Measurements from ENCODE around the gene SCN5A. TPM values are rescaled to one million over a fixed set of nuclear protein-coding genes. Genes with fewer than 3 reads are reported as not detected.

SCN5A gene
- total RNA-seq, 1 donor from 2014 or later: 1.4 TPM

DNA sequence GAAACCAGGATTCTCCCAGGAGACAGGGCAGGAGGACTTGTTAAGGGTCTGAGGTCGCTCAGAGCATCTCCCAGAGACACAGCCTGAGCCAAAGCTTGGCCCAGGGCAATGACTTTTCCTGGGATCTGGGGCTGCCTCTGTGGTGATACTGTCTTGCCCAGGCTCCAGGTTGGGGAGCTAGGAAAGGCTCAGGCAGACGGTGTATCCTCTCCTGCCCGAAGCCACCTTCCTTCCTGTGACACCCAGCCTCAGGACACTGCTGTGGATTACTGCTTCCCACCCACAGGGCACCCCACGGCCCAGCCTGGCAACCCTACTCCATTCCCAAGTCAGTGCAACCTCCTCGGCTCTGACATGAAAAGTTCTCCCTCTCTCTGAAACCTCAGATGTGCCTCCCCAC is 31.9 kb downstream of the SCN5A start:
- no peaks in the 10 kb centered on the region for H3K36me3 Mint-ChIP-seq
- no peaks in the 10 kb centered on the region for H3K9me3 Mint-ChIP-seq
- H3K27me3 Mint-ChIP-seq (ENCODE audit: low read depth): peaks cover 16% of the 10 kb centered on the region
- no peak for DNase-seq (ENCODE audit: low spot score in 2 of 2, unreplicated experiment in 2 of 2)
- H3K27ac Mint-ChIP-seq: no peak overlapping the region
- H3K4me3 Mint-ChIP-seq: no peak overlapping the region
- TF ChIP-seq, protein P1, sequence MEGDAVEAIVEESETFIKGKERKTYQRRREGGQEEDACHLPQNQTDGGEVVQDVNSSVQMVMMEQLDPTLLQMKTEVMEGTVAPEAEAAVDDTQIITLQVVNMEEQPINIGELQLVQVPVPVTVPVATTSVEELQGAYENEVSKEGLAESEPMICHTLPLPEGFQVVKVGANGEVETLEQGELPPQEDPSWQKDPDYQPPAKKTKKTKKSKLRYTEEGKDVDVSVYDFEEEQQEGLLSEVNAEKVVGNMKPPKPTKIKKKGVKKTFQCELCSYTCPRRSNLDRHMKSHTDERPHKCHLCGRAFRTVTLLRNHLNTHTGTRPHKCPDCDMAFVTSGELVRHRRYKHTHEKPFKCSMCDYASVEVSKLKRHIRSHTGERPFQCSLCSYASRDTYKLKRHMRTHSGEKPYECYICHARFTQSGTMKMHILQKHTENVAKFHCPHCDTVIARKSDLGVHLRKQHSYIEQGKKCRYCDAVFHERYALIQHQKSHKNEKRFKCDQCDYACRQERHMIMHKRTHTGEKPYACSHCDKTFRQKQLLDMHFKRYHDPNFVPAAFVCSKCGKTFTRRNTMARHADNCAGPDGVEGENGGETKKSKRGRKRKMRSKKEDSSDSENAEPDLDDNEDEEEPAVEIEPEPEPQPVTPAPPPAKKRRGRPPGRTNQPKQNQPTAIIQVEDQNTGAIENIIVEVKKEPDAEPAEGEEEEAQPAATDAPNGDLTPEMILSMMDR (IDR thresholded peaks at IDR 0.05; ENCODE audit: unreplicated experiment): no peak
- no peaks in the 10 kb centered on the region for H3K4me1 Mint-ChIP-seq

DNA sequence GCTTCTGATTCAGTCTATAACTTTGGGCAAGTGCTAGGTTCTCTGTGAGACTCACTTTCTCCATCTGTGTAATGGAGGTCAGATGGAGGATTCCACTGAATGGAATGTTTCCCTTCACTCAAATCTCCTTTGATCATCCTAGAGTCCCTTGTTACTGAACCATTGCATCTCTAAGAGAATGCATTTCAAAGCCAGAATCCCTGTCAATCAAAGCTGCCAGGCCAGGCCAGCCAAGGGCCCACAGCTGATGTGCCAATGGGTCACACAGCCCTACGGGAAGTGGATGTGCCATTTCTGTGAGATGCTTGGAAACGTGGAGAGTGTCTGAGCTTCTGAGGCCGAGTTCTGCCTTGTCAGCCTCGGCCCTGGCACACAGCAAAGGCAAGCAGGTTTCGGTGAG is 32.4 kb downstream of the SCN5A start:
- TF ChIP-seq, protein P1 (IDR thresholded peaks at IDR 0.05; ENCODE audit: unreplicated experiment): no peak
- no peaks in the 10 kb centered on the region for H3K36me3 Mint-ChIP-seq
- H3K4me1 Mint-ChIP-seq: no peaks in the 10 kb centered on the region
- H3K27ac Mint-ChIP-seq: no peak overlapping the region
- no peaks in the 10 kb centered on the region for H3K9me3 Mint-ChIP-seq
- no peak overlapping the region for H3K4me3 Mint-ChIP-seq
- DNase-seq (ENCODE audit: low spot score in 2 of 2, unreplicated experiment in 2 of 2): no peak
- peaks cover 16% of the 10 kb centered on the region for H3K27me3 Mint-ChIP-seq (ENCODE audit: low read depth)

DNA sequence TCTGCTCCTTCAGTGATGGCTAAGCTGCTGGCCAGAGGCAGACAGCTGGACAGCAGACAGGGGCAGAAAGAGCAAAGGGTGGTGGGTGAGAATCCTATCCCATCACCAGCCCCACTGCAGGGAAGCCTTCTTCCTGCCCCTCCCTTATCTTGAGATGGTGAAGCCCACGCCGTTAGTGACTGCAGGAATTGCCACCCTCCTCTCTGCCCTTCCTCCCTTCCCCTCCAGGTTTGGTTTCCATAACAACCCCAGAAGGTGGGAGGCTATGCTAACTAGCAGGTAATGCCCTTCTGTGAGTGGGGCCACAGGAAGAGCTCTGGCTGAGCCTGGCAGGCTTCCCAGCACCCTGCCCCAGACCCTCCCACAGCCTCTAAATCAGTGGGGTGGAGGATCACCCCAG is 32.8 kb downstream of the SCN5A start:
- DNase-seq (ENCODE audit: low spot score in 2 of 2, unreplicated experiment in 2 of 2): no peak
- Mint-ChIP-seq H3K27me3 (ENCODE audit: low read depth) (peaks cover 16% of the 10 kb centered on the region), H3K9me3 (no peaks in the 10 kb centered on the region), H3K36me3 (no peaks in the 10 kb centered on the region), H3K4me3 (no peak overlapping the region), H3K27ac (no peak overlapping the region), H3K4me1 (no peaks in the 10 kb centered on the region)
- TF ChIP-seq, protein P1 (IDR thresholded peaks at IDR 0.05; ENCODE audit: unreplicated experiment): no peak

DNA sequence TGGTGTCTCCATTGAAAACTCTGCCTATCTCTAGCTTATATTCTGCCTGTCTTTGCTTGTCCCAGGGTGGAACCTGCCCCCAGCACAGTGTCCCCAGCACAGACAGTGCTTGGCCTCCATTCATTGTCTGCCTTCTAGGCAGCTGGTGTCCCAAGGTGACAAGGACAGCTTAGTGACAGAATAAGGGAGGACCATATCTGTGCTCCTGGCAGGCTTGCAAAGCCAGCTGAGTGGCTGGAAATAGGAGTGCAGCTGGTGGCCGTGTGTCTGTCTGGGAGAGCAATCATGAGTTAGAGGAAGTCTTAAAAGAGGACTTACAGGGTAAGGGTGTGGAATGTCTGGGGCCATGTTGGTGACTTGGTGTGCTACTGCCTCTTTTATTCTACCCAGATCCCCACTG is 33.4 kb downstream of the SCN5A start:
- Mint-ChIP-seq H3K4me3 (no peak overlapping the region), H3K36me3 (no peaks in the 10 kb centered on the region), H3K4me1 (no peaks in the 10 kb centered on the region), H3K9me3 (no peaks in the 10 kb centered on the region), H3K27me3 (ENCODE audit: low read depth) (peaks cover 14% of the 10 kb centered on the region), H3K27ac (no peak overlapping the region)
- no peak for DNase-seq (ENCODE audit: low spot score in 2 of 2, unreplicated experiment in 2 of 2)
- TF ChIP-seq, protein P1 (IDR thresholded peaks at IDR 0.05; ENCODE audit: unreplicated experiment): no peak

DNA sequence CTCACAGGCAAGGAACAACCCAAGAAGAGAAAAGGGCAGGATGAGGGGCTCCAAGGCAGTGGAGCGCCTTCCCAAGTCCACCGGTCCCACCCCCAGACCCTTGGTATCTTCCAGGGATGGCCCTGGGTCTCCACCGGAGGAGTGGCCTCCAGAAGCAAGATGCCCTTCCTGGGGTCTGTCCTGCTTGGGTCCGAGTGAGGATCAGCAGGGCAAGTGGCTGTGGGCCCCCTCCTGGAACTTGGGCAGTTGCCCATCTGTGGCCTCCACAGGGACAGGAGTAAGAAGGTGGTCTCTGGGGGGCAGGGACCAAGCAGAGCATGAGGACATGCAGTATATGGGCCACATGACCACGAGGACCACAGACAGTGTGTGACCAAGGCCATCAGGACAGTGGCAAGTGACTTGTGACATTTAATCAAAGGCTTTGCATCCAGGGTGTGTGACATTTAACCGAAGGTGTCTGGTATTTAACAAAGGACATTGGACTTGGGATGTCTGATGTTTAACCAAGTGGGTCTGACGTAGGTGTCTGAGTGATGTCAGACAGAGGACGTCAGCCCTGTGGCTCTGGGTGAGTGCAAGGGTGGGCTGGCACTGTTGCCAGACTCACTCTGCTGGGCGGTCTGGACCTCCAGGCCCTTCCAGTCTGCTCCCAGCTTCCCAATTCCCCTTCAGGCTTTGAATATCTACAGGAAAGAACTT is 34.7 kb downstream of the SCN5A start:
- Mint-ChIP-seq H3K27ac (no peak overlapping the region), H3K4me1 (no peaks in the 10 kb centered on the region), H3K9me3 (no peaks in the 10 kb centered on the region), H3K36me3 (no peaks in the 10 kb centered on the region), H3K27me3 (ENCODE audit: low read depth) (peaks cover 17% of the 10 kb centered on the region), H3K4me3 (no peak overlapping the region)
- DNase-seq (ENCODE audit: low spot score in 2 of 2, unreplicated experiment in 2 of 2): no peak
- TF ChIP-seq, protein P1 (IDR thresholded peaks at IDR 0.05; ENCODE audit: unreplicated experiment): no peak

Data from mesothelial cell of epicardium (in vitro differentiated cells).